Fibroblast of lung (primary cell): ENCODE results near the gene LRCH4. TPM values are rescaled to one million over a fixed set of nuclear protein-coding genes. Genes with fewer than 3 reads are reported as not detected.

ENCODE experiments used
- DNase-seq, 2 donors: peaks; one replicate each; pipeline versions ENCODE4 v3.0.0 to v3.0.0-alpha.2; 2010; ENCODE audit warnings: low read depth in 2 of 2
- H2AFZ ChIP-seq: 2 replicates; pipeline ENCODE4 v1.5.1; 2012; ENCODE audit warnings: low read length, control low read depth, inconsistent platforms
- H3K27ac ChIP-seq: 2 replicates; pipeline ENCODE4 v1.5.1; 2011; ENCODE audit warnings: low read length, control low read depth; ENCODE audit not compliant: insufficient read depth
- H3K27me3 ChIP-seq: 2 replicates; pipeline ENCODE4 v1.5.1; 2011; ENCODE audit warnings: mild to moderate bottlenecking, low read length; ENCODE audit not compliant: control insufficient read depth, insufficient read depth
- H3K36me3 ChIP-seq: 2 replicates; pipeline ENCODE4 v1.5.1; 2011; ENCODE audit warnings: low read length; ENCODE audit not compliant: control insufficient read depth, insufficient read depth
- H3K4me1 ChIP-seq: 2 replicates; pipeline ENCODE4 v1.5.1; 2011; ENCODE audit warnings: low read length; ENCODE audit not compliant: control insufficient read depth, insufficient read depth; ENCODE audit errors: extremely low read depth
- H3K4me2 ChIP-seq: 2 replicates; pipeline ENCODE4 v1.5.1; 2011; ENCODE audit warnings: low read length, control low read depth; ENCODE audit not compliant: insufficient read depth; ENCODE audit errors: extremely low read depth
- H3K4me3 ChIP-seq, 4 experiments: fragments of 200-600 bp in 1 of 4; sonication (generic) in 1 of 4; replicated peaks in 1 of 4; 2 replicates each; pipeline ENCODE4 v1.5.1; 2011 to 2016; ENCODE audit warnings: low read length in 4 of 4, low read depth in 3 of 4, mild to moderate bottlenecking in 3 of 4, control low read depth in 2 of 4, inconsistent platforms in 1 of 4, mixed read lengths in 1 of 4; ENCODE audit not compliant: insufficient read depth in 1 of 4; ENCODE audit errors: control extremely low read depth in 1 of 4
- H3K79me2 ChIP-seq: 2 replicates; pipeline ENCODE4 v1.5.1; 2012; ENCODE audit warnings: mild to moderate bottlenecking, low read length, inconsistent platforms; ENCODE audit not compliant: control insufficient read depth, insufficient read depth
- H3K9ac ChIP-seq: 2 replicates; pipeline ENCODE4 v1.5.1; 2011; ENCODE audit warnings: mild to moderate bottlenecking, low read length, control low read depth; ENCODE audit not compliant: insufficient read depth
- H3K9me3 ChIP-seq: 2 replicates; pipeline ENCODE4 v1.5.1; 2012; ENCODE audit warnings: low read depth, low read length; ENCODE audit not compliant: control insufficient read depth, insufficient read depth
- H4K20me1 ChIP-seq: 2 replicates; pipeline ENCODE4 v1.5.1; 2011; ENCODE audit warnings: low read length; ENCODE audit not compliant: control insufficient read depth, insufficient read depth; ENCODE audit errors: extremely low read depth
- CTCF ChIP-seq, 2 donors: IDR thresholded peaks in 1 of 2; conservative IDR thresholded peaks in 1 of 2; 1 replicate in 1 of 2; 2 replicates in 1 of 2; pipeline ENCODE4 v1.5.1; 2011 to 2012; ENCODE audit warnings: low read length in 2 of 2, control low read depth in 1 of 2, inconsistent platforms in 1 of 2, low read depth in 1 of 2, mild to moderate bottlenecking in 1 of 2
- EZH2 ChIP-seq: IDR thresholded peaks from 2 replicates; pipeline ENCODE4 v1.5.1; 2012; ENCODE audit warnings: low read length, control low read depth, mild to moderate bottlenecking; ENCODE audit errors: missing control alignments
- polyA plus RNA-seq, 2 donors: library from polyadenylated mRNA; depleted of rRNA in 1 of 2; stranded (reverse) in 1 of 2; unstranded in 1 of 2; fragments of >200 nt; gene quantifications; 2 replicates each; pipeline ENCODE4 v1.2.1, GENCODE V29; 2011 to 2012; ENCODE audit warnings: missing spikeins in 1 of 2
- total RNA-seq: library from RNA; depleted of rRNA; stranded (reverse); fragments of >200 nt; gene quantifications from 2 replicates; pipeline ENCODE4 v1.2.1, GENCODE V29; 2014

LRCH4 gene
- total and polyA plus RNA-seq, 2 donors (not counting 1 experiment from before 2014, with no cell fraction given): 7.3 to 11.6 TPM

- H3K4me3 ChIP-seq: no peak overlapping the region
- H2AFZ ChIP-seq: no peak overlapping the region
Measured at GRCh38 chr7:100621554-100621953, 35.6 kb upstream of the LRCH4 start.

GRCh38 chr7:100620804-100621203, 34.9 kb upstream of the LRCH4 start:
- Histone ChIP-seq H3K79me2 (no peaks in the 10 kb centered on the region), H3K9ac (no peak overlapping the region), H3K4me2 (no peak overlapping the region), H3K27me3 (no peaks in the 10 kb centered on the region), H3K27ac (no peak overlapping the region), H3K4me1 (no peaks in the 10 kb centered on the region), H3K36me3 (no peaks in the 10 kb centered on the region), H3K9me3 (no peaks in the 10 kb centered on the region), H3K4me3 (no peak overlapping the region), H4K20me1 (no peaks in the 10 kb centered on the region), H2AFZ (no peak overlapping the region)
- DNase-seq: no peak
- TF ChIP-seq EZH2 (no peak), CTCF (conservative IDR thresholded peaks at IDR 0.05 in 1 of 2, IDR thresholded peaks at IDR 0.05 in 1 of 2; ENCODE audit: low read depth in 1 of 2, low read length in 2 of 2) (no peak)

More at GRCh38 chr7:100621554-100621953, 35.6 kb upstream of the LRCH4 start:
- no peaks in the 10 kb centered on the region for H4K20me1 ChIP-seq
- H3K36me3 ChIP-seq: no peaks in the 10 kb centered on the region
- no peak overlapping the region for H3K27ac ChIP-seq
- no peaks in the 10 kb centered on the region for H3K79me2 ChIP-seq
- no peaks in the 10 kb centered on the region for H3K4me1 ChIP-seq
- no peaks in the 10 kb centered on the region for H3K27me3 ChIP-seq
- TF ChIP-seq CTCF (conservative IDR thresholded peaks at IDR 0.05 in 1 of 2, IDR thresholded peaks at IDR 0.05 in 1 of 2; ENCODE audit: low read depth in 1 of 2, low read length in 2 of 2): no peak
- no peak for TF ChIP-seq EZH2
- no peak for DNase-seq
- no peaks in the 10 kb centered on the region for H3K9me3 ChIP-seq
- no peak overlapping the region for H3K9ac ChIP-seq
- no peak overlapping the region for H3K4me2 ChIP-seq

GRCh38 chr7:100620239-100620638, 34.3 kb upstream of the LRCH4 start:
- Histone ChIP-seq H2AFZ (no peak overlapping the region), H3K27me3 (no peaks in the 10 kb centered on the region), H3K27ac (no peak overlapping the region), H3K79me2 (no peaks in the 10 kb centered on the region), H4K20me1 (no peaks in the 10 kb centered on the region), H3K9me3 (no peaks in the 10 kb centered on the region), H3K4me2 (no peak overlapping the region), H3K36me3 (no peaks in the 10 kb centered on the region), H3K4me1 (no peaks in the 10 kb centered on the region), H3K4me3 (no peak overlapping the region), H3K9ac (no peak overlapping the region)
- no peak for TF ChIP-seq EZH2
- no peak for TF ChIP-seq CTCF (conservative IDR thresholded peaks at IDR 0.05 in 1 of 2, IDR thresholded peaks at IDR 0.05 in 1 of 2; ENCODE audit: low read depth in 1 of 2, low read length in 2 of 2)
- DNase-seq: no peak
